Measurements from ENCODE around the gene ESR1.

ESR1 gene

DNA sequence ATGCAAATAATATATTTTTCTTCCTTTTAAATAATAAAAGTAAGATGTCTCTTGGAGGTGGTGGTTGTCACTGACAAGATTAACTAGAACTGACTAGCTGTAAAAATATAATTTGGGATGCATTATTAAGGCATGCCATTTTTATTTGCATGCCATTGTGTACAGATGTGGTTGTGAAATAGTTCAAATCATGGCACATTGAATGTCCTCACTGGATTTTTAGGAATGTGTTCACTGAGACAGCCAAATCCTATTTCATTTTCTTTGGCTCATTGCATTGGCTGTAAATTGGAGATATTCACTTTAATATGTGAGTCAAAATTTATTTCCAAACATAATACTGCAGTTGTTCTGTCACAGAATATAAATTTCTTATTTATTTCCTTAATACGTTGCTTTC lies 62.3 kb downstream of the ESR1 start:
- no peak overlapping the region for H3K4me3 ChIP-seq (ENCODE audit: low read length)
- no peak for DNase-seq (ENCODE audit: low read depth)
- TF ChIP-seq CTCF (conservative IDR thresholded peaks at IDR 0.05; ENCODE audit: low read depth, low read length), result no peak

- no peak overlapping the region for H3K4me3 ChIP-seq (ENCODE audit: low read length)
- DNase-seq (ENCODE audit: low read depth), result no peak
- no peak for TF ChIP-seq CTCF (conservative IDR thresholded peaks at IDR 0.05; ENCODE audit: low read depth, low read length)
These were observed 62.9 kb downstream of the ESR1 start for GRCh38 chr6:151870375-151870774.

DNA sequence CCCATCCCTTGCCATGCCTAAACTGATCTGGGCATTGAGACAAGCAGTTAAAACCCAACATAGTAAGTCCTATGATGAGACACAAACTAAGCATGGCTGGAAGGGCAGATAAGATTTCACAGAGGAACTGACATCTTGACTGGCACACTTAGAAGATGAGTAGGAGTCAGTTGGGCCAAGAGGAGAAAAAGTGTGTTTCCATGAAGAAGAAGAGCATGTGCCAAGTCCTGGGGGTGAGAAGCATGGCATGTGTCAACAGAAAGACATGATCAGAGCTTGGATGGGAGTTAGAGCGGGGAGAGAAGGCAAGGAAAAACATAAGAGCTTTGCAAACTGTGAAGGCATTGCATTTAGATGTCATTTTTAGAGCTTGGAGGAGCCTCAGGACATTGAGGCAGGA lies 68.0 kb downstream of the ESR1 start:
- no peak for DNase-seq (ENCODE audit: low read depth)
- no peak overlapping the region for H3K4me3 ChIP-seq (ENCODE audit: low read length)
- TF ChIP-seq CTCF (conservative IDR thresholded peaks at IDR 0.05; ENCODE audit: low read depth, low read length), result no peak

GRCh38 chr6:151876122-151876521 lies 68.6 kb downstream of the ESR1 start:
- no peak for DNase-seq (ENCODE audit: low read depth)
- TF ChIP-seq CTCF (conservative IDR thresholded peaks at IDR 0.05; ENCODE audit: low read depth, low read length), result no peak
- H3K4me3 ChIP-seq (ENCODE audit: low read length), result no peak overlapping the region

DNA sequence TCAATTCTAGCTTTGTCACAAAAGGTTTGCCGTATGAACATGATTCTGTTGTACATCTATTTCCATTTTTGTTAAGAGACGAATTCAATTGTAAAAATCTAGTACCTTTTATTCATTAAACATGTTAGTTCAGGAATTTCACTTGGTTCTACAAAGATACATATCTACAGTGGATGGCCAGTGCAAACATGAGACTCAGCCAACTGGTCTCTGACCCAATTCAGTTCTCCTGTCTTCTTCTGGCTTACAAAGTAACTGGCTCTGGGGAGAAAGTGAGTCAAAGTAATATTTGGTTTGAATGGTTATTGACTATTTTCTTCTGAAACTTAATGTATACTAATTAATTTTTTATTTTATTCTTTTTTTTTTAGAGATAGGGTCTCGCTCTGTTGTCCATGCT lies 70.0 kb downstream of the ESR1 start:
- DNase-seq (ENCODE audit: low read depth), result no peak
- TF ChIP-seq CTCF (conservative IDR thresholded peaks at IDR 0.05; ENCODE audit: low read depth, low read length), result no peak
- H3K4me3 ChIP-seq (ENCODE audit: low read length), result no peak overlapping the region

- no peak for DNase-seq (ENCODE audit: low read depth)
- no peak for TF ChIP-seq CTCF (conservative IDR thresholded peaks at IDR 0.05; ENCODE audit: low read depth, low read length)
- no peak overlapping the region for H3K4me3 ChIP-seq (ENCODE audit: low read length)
These were observed 73.7 kb downstream of the ESR1 start for GRCh38 chr6:151881231-151881630.

DNA sequence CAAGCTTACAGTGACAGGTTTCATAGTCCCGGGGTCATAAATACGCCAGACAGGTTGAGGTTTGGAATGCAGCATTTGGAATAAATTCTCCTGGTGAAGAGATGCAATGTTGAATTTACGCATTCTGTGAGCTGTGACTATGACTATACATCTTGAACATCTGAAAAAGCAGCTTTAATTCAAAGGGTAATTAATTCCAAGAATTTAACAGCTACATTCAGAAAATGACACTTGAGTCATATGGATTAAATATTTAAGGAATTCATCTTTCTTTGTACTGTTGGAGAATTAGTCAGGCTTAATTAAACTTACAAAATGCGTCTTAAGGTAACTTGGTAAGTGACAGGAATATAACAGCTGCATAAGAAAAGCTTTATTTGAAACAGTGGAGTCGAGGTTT lies 74.7 kb downstream of the ESR1 start:
- peak; percentile 52 for DNase-seq (ENCODE audit: low read depth)
- no peak for TF ChIP-seq CTCF (conservative IDR thresholded peaks at IDR 0.05; ENCODE audit: low read depth, low read length)
- no peak overlapping the region for H3K4me3 ChIP-seq (ENCODE audit: low read length)
